Fibroblast of lung (primary cell): ENCODE results near the gene SLC13A2. TPM values are rescaled to one million over a fixed set of nuclear protein-coding genes. Genes with fewer than 3 reads are reported as not detected.
A peak's percentile ranks its signal among the peaks of the same experiment; 100 is the strongest.
"Not testable (repeated sequence)": the region's sequence is repeated elsewhere in the genome, so short reads cannot be mapped to it uniquely, and the experiment has no call there.

Experiments
- DNase-seq, 2 donors: peaks; one replicate each; pipeline versions ENCODE4 v3.0.0 to v3.0.0-alpha.2; 2010; ENCODE audit warnings: low read depth in 2 of 2
- H2AFZ ChIP-seq: 2 replicates; pipeline ENCODE4 v1.5.1; 2012; ENCODE audit warnings: low read length, control low read depth, inconsistent platforms
- H3K27ac ChIP-seq: 2 replicates; pipeline ENCODE4 v1.5.1; 2011; ENCODE audit warnings: low read length, control low read depth; ENCODE audit not compliant: insufficient read depth
- H3K27me3 ChIP-seq: 2 replicates; pipeline ENCODE4 v1.5.1; 2011; ENCODE audit warnings: mild to moderate bottlenecking, low read length; ENCODE audit not compliant: control insufficient read depth, insufficient read depth
- H3K36me3 ChIP-seq: 2 replicates; pipeline ENCODE4 v1.5.1; 2011; ENCODE audit warnings: low read length; ENCODE audit not compliant: control insufficient read depth, insufficient read depth
- H3K4me1 ChIP-seq: 2 replicates; pipeline ENCODE4 v1.5.1; 2011; ENCODE audit warnings: low read length; ENCODE audit not compliant: control insufficient read depth, insufficient read depth; ENCODE audit errors: extremely low read depth
- H3K4me2 ChIP-seq: 2 replicates; pipeline ENCODE4 v1.5.1; 2011; ENCODE audit warnings: low read length, control low read depth; ENCODE audit not compliant: insufficient read depth; ENCODE audit errors: extremely low read depth
- H3K4me3 ChIP-seq, 4 experiments: fragments of 200-600 bp in 1 of 4; sonication (generic) in 1 of 4; replicated peaks in 1 of 4; 2 replicates each; pipeline ENCODE4 v1.5.1; 2011 to 2016; ENCODE audit warnings: low read length in 4 of 4, low read depth in 3 of 4, mild to moderate bottlenecking in 3 of 4, control low read depth in 2 of 4, inconsistent platforms in 1 of 4, mixed read lengths in 1 of 4; ENCODE audit not compliant: insufficient read depth in 1 of 4; ENCODE audit errors: control extremely low read depth in 1 of 4
- H3K79me2 ChIP-seq: 2 replicates; pipeline ENCODE4 v1.5.1; 2012; ENCODE audit warnings: mild to moderate bottlenecking, low read length, inconsistent platforms; ENCODE audit not compliant: control insufficient read depth, insufficient read depth
- H3K9ac ChIP-seq: 2 replicates; pipeline ENCODE4 v1.5.1; 2011; ENCODE audit warnings: mild to moderate bottlenecking, low read length, control low read depth; ENCODE audit not compliant: insufficient read depth
- H3K9me3 ChIP-seq: 2 replicates; pipeline ENCODE4 v1.5.1; 2012; ENCODE audit warnings: low read depth, low read length; ENCODE audit not compliant: control insufficient read depth, insufficient read depth
- H4K20me1 ChIP-seq: 2 replicates; pipeline ENCODE4 v1.5.1; 2011; ENCODE audit warnings: low read length; ENCODE audit not compliant: control insufficient read depth, insufficient read depth; ENCODE audit errors: extremely low read depth
- EZH2 ChIP-seq: IDR thresholded peaks from 2 replicates; pipeline ENCODE4 v1.5.1; 2012; ENCODE audit warnings: low read length, control low read depth, mild to moderate bottlenecking; ENCODE audit errors: missing control alignments
- polyA plus RNA-seq, 2 donors: library from polyadenylated mRNA; depleted of rRNA in 1 of 2; stranded (reverse) in 1 of 2; unstranded in 1 of 2; fragments of >200 nt; gene quantifications; 2 replicates each; pipeline ENCODE4 v1.2.1, GENCODE V29; 2011 to 2012; ENCODE audit warnings: missing spikeins in 1 of 2
- total RNA-seq: library from RNA; depleted of rRNA; stranded (reverse); fragments of >200 nt; gene quantifications from 2 replicates; pipeline ENCODE4 v1.2.1, GENCODE V29; 2014
- TF ChIP-seq, protein P1 (sequence below), 2 donors: IDR thresholded peaks in 1 of 2; conservative IDR thresholded peaks in 1 of 2; 1 replicate in 1 of 2; 2 replicates in 1 of 2; pipeline ENCODE4 v1.5.1; 2011 to 2012; ENCODE audit warnings: low read length in 2 of 2, control low read depth in 1 of 2, inconsistent platforms in 1 of 2, low read depth in 1 of 2, mild to moderate bottlenecking in 1 of 2

SLC13A2 gene
- total and polyA plus RNA-seq, 2 donors (not counting 1 experiment from before 2014, with no cell fraction given) = not detected

DNA sequence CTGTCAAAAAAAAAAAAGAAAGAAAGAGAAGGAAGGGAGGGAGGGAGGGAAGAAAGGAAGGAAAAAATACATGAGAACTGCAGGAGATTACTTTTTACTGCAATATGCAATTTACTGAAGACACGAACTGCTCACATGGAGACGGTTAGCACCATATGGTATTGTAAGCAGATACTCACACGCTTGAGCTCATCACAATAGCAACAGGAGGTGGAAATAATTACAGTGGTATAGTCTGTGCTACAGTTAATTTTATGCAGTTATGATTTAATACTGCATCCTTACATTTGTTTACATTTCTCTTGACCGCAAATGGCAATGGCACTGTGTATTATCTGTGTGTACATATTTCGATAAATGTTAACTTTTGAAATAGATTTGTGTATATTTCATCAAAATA is 46.1 kb upstream of the SLC13A2 start:
- DNase-seq = peak in 1 of 2 donors; percentile 60
- no peaks in the 10 kb centered on the region for H3K36me3 ChIP-seq

DNA sequence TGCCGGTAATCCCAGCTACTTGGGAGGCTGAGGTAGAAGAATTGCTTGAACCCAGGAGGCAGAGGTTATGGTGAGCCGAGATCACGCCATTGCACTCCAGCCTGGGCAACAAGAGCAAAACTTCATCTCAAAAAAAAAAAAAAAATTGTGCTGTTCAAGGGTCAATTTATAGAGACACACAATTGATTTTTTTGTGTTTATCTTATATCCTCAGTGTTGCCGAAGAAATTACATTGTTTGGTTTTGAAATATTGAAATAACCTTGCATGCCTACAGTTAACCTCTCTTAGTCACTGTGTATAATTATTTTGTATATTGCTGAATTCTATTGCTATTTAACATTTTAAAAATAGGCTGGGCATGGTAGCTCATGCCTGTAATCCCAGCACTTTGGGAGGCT is 45.5 kb upstream of the SLC13A2 start:
- H4K20me1 ChIP-seq, H2AFZ ChIP-seq, H3K4me3 ChIP-seq, H3K9ac ChIP-seq, DNase-seq, H3K4me2 ChIP-seq, H3K4me1 ChIP-seq, H3K27ac ChIP-seq, H3K79me2 ChIP-seq, H3K27me3 ChIP-seq, H3K36me3 ChIP-seq, H3K9me3 ChIP-seq: not testable (repeated sequence)

More for the DNA sequence above, 46.1 kb upstream of the SLC13A2 start:
- no peaks in the 10 kb centered on the region for H3K4me1 ChIP-seq
- TF ChIP-seq EZH2 = no peak
- TF ChIP-seq, protein P1, sequence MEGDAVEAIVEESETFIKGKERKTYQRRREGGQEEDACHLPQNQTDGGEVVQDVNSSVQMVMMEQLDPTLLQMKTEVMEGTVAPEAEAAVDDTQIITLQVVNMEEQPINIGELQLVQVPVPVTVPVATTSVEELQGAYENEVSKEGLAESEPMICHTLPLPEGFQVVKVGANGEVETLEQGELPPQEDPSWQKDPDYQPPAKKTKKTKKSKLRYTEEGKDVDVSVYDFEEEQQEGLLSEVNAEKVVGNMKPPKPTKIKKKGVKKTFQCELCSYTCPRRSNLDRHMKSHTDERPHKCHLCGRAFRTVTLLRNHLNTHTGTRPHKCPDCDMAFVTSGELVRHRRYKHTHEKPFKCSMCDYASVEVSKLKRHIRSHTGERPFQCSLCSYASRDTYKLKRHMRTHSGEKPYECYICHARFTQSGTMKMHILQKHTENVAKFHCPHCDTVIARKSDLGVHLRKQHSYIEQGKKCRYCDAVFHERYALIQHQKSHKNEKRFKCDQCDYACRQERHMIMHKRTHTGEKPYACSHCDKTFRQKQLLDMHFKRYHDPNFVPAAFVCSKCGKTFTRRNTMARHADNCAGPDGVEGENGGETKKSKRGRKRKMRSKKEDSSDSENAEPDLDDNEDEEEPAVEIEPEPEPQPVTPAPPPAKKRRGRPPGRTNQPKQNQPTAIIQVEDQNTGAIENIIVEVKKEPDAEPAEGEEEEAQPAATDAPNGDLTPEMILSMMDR (conservative IDR thresholded peaks at IDR 0.05 in 1 of 2, IDR thresholded peaks at IDR 0.05 in 1 of 2; ENCODE audit: low read depth in 1 of 2, low read length in 2 of 2) = no peak
- no peaks in the 10 kb centered on the region for H3K79me2 ChIP-seq
- H3K27me3 ChIP-seq = no peaks in the 10 kb centered on the region
- H2AFZ ChIP-seq = no peak overlapping the region
- H3K4me2 ChIP-seq = no peak overlapping the region
- no peak overlapping the region for H3K9ac ChIP-seq
- no peaks in the 10 kb centered on the region for H4K20me1 ChIP-seq
- no peak overlapping the region for H3K4me3 ChIP-seq
- no peak overlapping the region for H3K27ac ChIP-seq
- no peaks in the 10 kb centered on the region for H3K9me3 ChIP-seq

DNA sequence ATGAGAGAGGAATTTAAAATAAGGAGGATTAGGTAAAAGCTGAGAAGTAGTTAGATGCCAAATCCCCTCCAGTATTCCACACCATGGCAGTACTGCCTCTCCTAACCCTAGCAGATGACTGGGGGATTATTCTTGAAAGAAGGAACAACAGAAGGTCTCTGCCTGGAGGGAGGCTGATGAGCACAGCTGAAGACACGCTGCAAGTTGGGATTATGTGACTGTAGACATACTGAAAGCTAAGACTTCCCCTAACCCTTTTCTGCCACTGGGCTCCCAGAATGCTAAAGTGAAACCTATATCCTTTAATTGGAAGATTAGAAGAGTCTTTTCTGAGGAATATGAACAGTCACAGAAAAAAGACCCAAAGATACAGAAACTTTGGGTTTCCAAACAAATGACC is 39.7 kb upstream of the SLC13A2 start:
- Histone ChIP-seq H3K9me3 (no peaks in the 10 kb centered on the region), H3K27me3 (no peaks in the 10 kb centered on the region), H3K9ac (no peak overlapping the region), H3K36me3 (no peaks in the 10 kb centered on the region), H3K27ac (no peak overlapping the region), H2AFZ (no peak overlapping the region), H3K4me1 (no peaks in the 10 kb centered on the region), H3K79me2 (no peaks in the 10 kb centered on the region), H3K4me3 (no peak overlapping the region), H4K20me1 (no peaks in the 10 kb centered on the region), H3K4me2 (no peak overlapping the region)
- TF ChIP-seq, protein P1 (conservative IDR thresholded peaks at IDR 0.05 in 1 of 2, IDR thresholded peaks at IDR 0.05 in 1 of 2; ENCODE audit: low read depth in 1 of 2, low read length in 2 of 2) = no peak
- no peak for TF ChIP-seq EZH2
- DNase-seq = no peak

DNA sequence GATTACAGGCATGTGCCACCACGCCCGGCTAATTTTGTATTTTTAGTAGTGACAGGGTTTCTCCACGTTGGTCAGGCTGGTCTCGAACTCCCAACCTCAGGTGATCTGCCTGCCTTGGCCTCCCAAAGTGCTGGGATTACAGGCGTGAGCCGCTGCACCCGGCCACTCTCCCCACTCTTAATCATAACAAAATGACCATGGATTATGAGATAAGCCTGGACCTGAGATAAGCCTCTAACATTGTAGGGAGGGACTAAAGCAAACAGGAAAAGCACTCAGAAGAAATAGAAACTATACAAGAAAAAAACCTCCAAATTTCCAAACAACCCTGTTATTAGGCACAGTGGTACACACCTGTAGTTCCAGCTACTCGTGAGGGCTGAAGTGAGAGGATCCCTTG is 39.1 kb upstream of the SLC13A2 start:
- H3K9me3 ChIP-seq, H2AFZ ChIP-seq, DNase-seq, H3K27me3 ChIP-seq, H3K9ac ChIP-seq, H3K36me3 ChIP-seq, H3K4me2 ChIP-seq, H4K20me1 ChIP-seq, H3K4me3 ChIP-seq, H3K27ac ChIP-seq, H3K4me1 ChIP-seq, H3K79me2 ChIP-seq: not testable (repeated sequence)
